H1 (cell line): ENCODE results near the gene SCD. TPM values are rescaled to one million over a fixed set of nuclear protein-coding genes. Genes with fewer than 3 reads are reported as not detected.

Source experiments
- CTCF ChIA-PET: fragments of 300-600 bp; sonication (Branson Sonifier 250); formaldehyde crosslinking; loops from one replicate; lab custom pipeline; 2021; ENCODE audit not compliant: partially characterized antibody; lab: Charles Lee
- POLR2A ChIA-PET: fragments of 300-600 bp; sonication (Branson Sonifier 250); formaldehyde crosslinking; loops from one replicate; lab custom pipeline; 2021; ENCODE audit warnings: inconsistent platforms; ENCODE audit not compliant: partially characterized antibody; lab: Charles Lee
- DNase-seq, 2 experiments: peaks; one replicate each; pipeline versions ENCODE4 v3.0.0 to v3.0.0-alpha.2; 2010 to 2022; ENCODE audit warnings: low spot score in 2 of 2, low read depth in 1 of 2, mixed read lengths in 1 of 2
- FAIRE-seq: peaks from 2 replicates; lab custom pipeline; 2011; peaks lifted over from hg19 to GRCh38; lab: Jason Lieb, UNC
- H2AFZ ChIP-seq: 2 replicates; pipeline ENCODE4 v1.8.1; 2012; ENCODE audit warnings: low read length, inconsistent platforms
- H2AK5ac ChIP-seq: 2 replicates; pipeline ENCODE4 v1.6.1; 2013; ENCODE audit warnings: low read depth, low read length
- H2BK120ac ChIP-seq: replicated peaks from 2 replicates; pipeline ENCODE3; 2013; ENCODE audit warnings: low read depth, low read length, inconsistent platforms
- H2BK12ac ChIP-seq: 2 replicates; pipeline ENCODE4 v1.6.1; 2013; ENCODE audit warnings: low read depth, low read length
- H2BK15ac ChIP-seq: 2 replicates; pipeline ENCODE4 v1.6.1; 2013; ENCODE audit warnings: low read length
- H2BK20ac ChIP-seq: 2 replicates; pipeline ENCODE4 v1.6.1; 2013; ENCODE audit warnings: low read length
- H2BK5ac ChIP-seq: 2 replicates; pipeline ENCODE4 v1.6.1; 2013; ENCODE audit warnings: low read depth, low read length
- H3K14ac ChIP-seq: 2 replicates; pipeline ENCODE4 v1.6.1; 2013; ENCODE audit warnings: inconsistent platforms; ENCODE audit not compliant: insufficient read length
- H3K18ac ChIP-seq: 2 replicates; pipeline ENCODE4 v1.6.1; 2013; ENCODE audit warnings: low read length; ENCODE audit errors: extremely low read depth
- H3K23ac ChIP-seq: 2 replicates; pipeline ENCODE4 v1.6.1; 2013; ENCODE audit warnings: inconsistent platforms; ENCODE audit not compliant: insufficient read length
- H3K23me2 ChIP-seq: 2 replicates; pipeline ENCODE4 v1.6.1; 2013; ENCODE audit warnings: low read depth, low read length
- H3K27ac ChIP-seq: 2 replicates; pipeline ENCODE4 v1.6.1; 2011; ENCODE audit warnings: low read depth, low read length, inconsistent platforms
- H3K27me3 ChIP-seq, 4 experiments: replicated peaks in 1 of 4; 1 replicate in 1 of 4; 2 replicates in 3 of 4; pipeline versions ENCODE4 v1.6.1 to v1.8.1; 2011 to 2013; ENCODE audit warnings: low read length in 3 of 4, mild to moderate bottlenecking in 3 of 4, inconsistent platforms in 2 of 4, mixed read lengths in 2 of 4, moderate library complexity in 1 of 4; ENCODE audit not compliant: control insufficient read depth in 3 of 4, insufficient read depth in 3 of 4; ENCODE audit errors: extremely low read depth in 1 of 4
- H3K36me3 ChIP-seq, 4 experiments: 2 replicates each; pipeline versions ENCODE4 v1.6.1 to v1.8.1; 2011 to 2013; ENCODE audit warnings: mild to moderate bottlenecking in 4 of 4, low read length in 3 of 4, moderate library complexity in 2 of 4, control low read depth in 1 of 4, inconsistent platforms in 1 of 4; ENCODE audit not compliant: insufficient read depth in 4 of 4, control insufficient read depth in 2 of 4
- H3K4ac ChIP-seq: replicated peaks from 2 replicates; pipeline ENCODE3; 2013; ENCODE audit warnings: low read length, low read depth, mixed read lengths, inconsistent platforms; ENCODE audit not compliant: insufficient read length
- H3K4me1 ChIP-seq, 4 experiments: replicated peaks in 1 of 4; 1 replicate in 1 of 4; 2 replicates in 3 of 4; pipeline versions ENCODE4 v1.6.1 to v1.8.1; 2011 to 2013; ENCODE audit warnings: low read length in 3 of 4, inconsistent platforms in 2 of 4, mixed read lengths in 1 of 4; ENCODE audit not compliant: insufficient read depth in 4 of 4, control insufficient read depth in 3 of 4
- H3K4me2 ChIP-seq, 2 experiments: 2 replicates each; pipeline versions ENCODE4 v1.6.1 to v1.8.1; 2011 to 2013; ENCODE audit warnings: low read depth in 2 of 2, low read length in 2 of 2, control low read depth in 1 of 2, inconsistent platforms in 1 of 2, mild to moderate bottlenecking in 1 of 2; ENCODE audit not compliant: insufficient read depth in 1 of 2
- H3K4me3 ChIP-seq, 4 experiments: fragments of 200-600, 300-600 bp in 1 of 4; sonication (generic), shearing (Covaris generic), sonication (Bioruptor Twin) in 1 of 4; 2 replicates each; pipeline versions ENCODE4 v1.5.1 to v1.8.1; 2011 to 2016; ENCODE audit warnings: low read length in 4 of 4, low read depth in 3 of 4, control low read depth in 2 of 4, inconsistent platforms in 2 of 4, mild to moderate bottlenecking in 2 of 4, mixed read lengths in 1 of 4, moderate library complexity in 1 of 4; ENCODE audit not compliant: insufficient read depth in 2 of 4; ENCODE audit errors: extremely low read depth in 1 of 4
- H3K56ac ChIP-seq: replicated peaks from 2 replicates; pipeline ENCODE3; 2013; ENCODE audit warnings: low read depth, mild to moderate bottlenecking, mixed read lengths, low read length, inconsistent platforms; ENCODE audit not compliant: insufficient read length
- H3K79me1 ChIP-seq: 2 replicates; pipeline ENCODE4 v1.6.1; 2013; ENCODE audit warnings: low read depth, low read length, control low read depth
- H3K79me2 ChIP-seq, 2 experiments: 2 replicates each; pipeline versions ENCODE4 v1.6.1 to v1.8.1; 2012 to 2013; ENCODE audit warnings: low read length in 2 of 2, mild to moderate bottlenecking in 2 of 2, inconsistent platforms in 1 of 2; ENCODE audit not compliant: insufficient read depth in 2 of 2, control insufficient read depth in 1 of 2
- H3K9ac ChIP-seq, 4 experiments: replicated peaks in 1 of 4; 1 replicate in 1 of 4; 2 replicates in 3 of 4; pipeline versions ENCODE4 v1.6.1 to v1.8.1; 2011 to 2013; ENCODE audit warnings: low read depth in 3 of 4, low read length in 3 of 4, control low read depth in 2 of 4, mild to moderate bottlenecking in 2 of 4, moderate library complexity in 2 of 4, inconsistent platforms in 1 of 4; ENCODE audit errors: extremely low read depth in 1 of 4
- H3K9me3 ChIP-seq, 2 experiments: 2 replicates each; pipeline versions ENCODE4 v1.6.1 to v1.8.1; 2012 to 2013; ENCODE audit warnings: mild to moderate bottlenecking in 2 of 2, moderate library complexity in 2 of 2, control low read depth in 1 of 2, inconsistent platforms in 1 of 2, low read depth in 1 of 2, low read length in 1 of 2, mixed read lengths in 1 of 2; ENCODE audit not compliant: insufficient read depth in 2 of 2
- H4K20me1 ChIP-seq, 2 experiments: replicated peaks in 1 of 2; 2 replicates each; pipeline versions ENCODE3 to v1.8.1; 2011 to 2013; ENCODE audit warnings: inconsistent platforms in 2 of 2, low read length in 2 of 2, mild to moderate bottlenecking in 1 of 2; ENCODE audit not compliant: insufficient read depth in 2 of 2, control insufficient read depth in 1 of 2
- H4K5ac ChIP-seq: 2 replicates; pipeline ENCODE4 v1.6.1; 2013; ENCODE audit warnings: low read length, low read depth, mixed read lengths, inconsistent platforms; ENCODE audit not compliant: insufficient read length
- H4K8ac ChIP-seq: 2 replicates; pipeline ENCODE4 v1.8.0; 2013; ENCODE audit warnings: mild to moderate bottlenecking, moderate library complexity, low read length, inconsistent platforms; ENCODE audit not compliant: insufficient read depth; ENCODE audit errors: extremely low read depth
- H4K91ac ChIP-seq: replicated peaks from 2 replicates; pipeline ENCODE3; 2013; ENCODE audit warnings: low read length, mixed read lengths, inconsistent platforms; ENCODE audit not compliant: insufficient read length
- ATF2 ChIP-seq: IDR thresholded peaks from 2 replicates; pipeline ENCODE4 v1.6.1; 2012; ENCODE audit warnings: low read length, inconsistent platforms
- SIN3A ChIP-seq, 2 experiments: IDR thresholded peaks in 1 of 2; conservative IDR thresholded peaks in 1 of 2; 2 replicates each; pipeline ENCODE4 v1.6.1; 2011 to 2012; ENCODE audit warnings: low read length in 2 of 2, improper control_type of control experiment in 1 of 2, low read depth in 1 of 2, mild to moderate bottlenecking in 1 of 2
- WGBS, 2 experiments: shearing (Covaris generic) in 1 of 2; methylation state at CpG; one replicate each; pipeline versions ENCODE4 v1.1.6 to v1.1.7; 2013 to 2015; ENCODE audit warnings: low lambda C conversion rate in 2 of 2, mixed read lengths in 2 of 2, inconsistent platforms in 1 of 2, low coverage in 1 of 2, missing lambda C conversion rate in 1 of 2; ENCODE audit not compliant: insufficient replicate concordance in 2 of 2, insufficient coverage in 1 of 2, insufficient read length in 1 of 2; ENCODE audit errors: extremely low coverage in 1 of 2, missing lambda C conversion rate in 1 of 2; 5-methylcytosine and 5-hydroxymethylcytosine counted together
- polyA plus RNA-seq, 7 experiments: library from polyadenylated mRNA; depleted of rRNA in 3 of 7; stranded (reverse) in 5 of 7; unstranded in 2 of 7; fragments of >200 nt in 5 of 7; fragments of 200-250 nt in 2 of 7; gene quantifications; 1 replicate in 5 of 7; 2 replicates in 1 of 7; 4 replicates in 1 of 7; pipeline versions ENCODE4 v1.2.1 to v1.2.3, GENCODE V29; 2011 to 2013; ENCODE audit warnings: missing spikeins in 2 of 7, mixed read lengths in 2 of 7
- total RNA-seq: library from RNA; stranded (reverse); fragmentation: NEBNext Ultra II Directional; extraction: Animal tissue kit (Norgen Biotek cat#: 25700); gene quantifications from 2 replicates; pipeline ENCODE4 v1.2.1, GENCODE V29; 2021
- TF ChIP-seq, protein P1 (sequence below), 3 experiments: IDR thresholded peaks; 1 replicate in 2 of 3; 2 replicates in 1 of 3; pipeline versions ENCODE4 v1.5.1 to v1.6.1; 2011; ENCODE audit warnings: low read length in 3 of 3, mild to moderate bottlenecking in 3 of 3, inconsistent platforms in 2 of 3, low read depth in 1 of 3, moderate library complexity in 1 of 3; ENCODE audit not compliant: insufficient read depth in 1 of 3; ENCODE audit errors: control extremely low read depth in 1 of 3

The SCD gene
- total and polyA plus RNA-seq, 2 of the 8 experiments (the other 6 are each of a cell fraction or from before 2014, with no cell fraction given): 397 to 621 TPM

GRCh38 chr10:100413173-100413572 lies 66.1 kb downstream of the SCD start:
- DNase-seq: no peak
- Histone ChIP-seq H3K23ac (no peak overlapping the region), H2BK12ac (no peak overlapping the region), H3K14ac (no peak overlapping the region), H3K27ac (no peak overlapping the region), H4K8ac (no peak overlapping the region), H2BK15ac (no peak overlapping the region), H2BK5ac (no peak overlapping the region), H3K56ac (no peak overlapping the region), H3K36me3 (no peaks in the 10 kb centered on the region), H4K5ac (no peak overlapping the region), H4K20me1 (no peaks in the 10 kb centered on the region), H3K18ac (no peak overlapping the region), H3K4me2 (no peak overlapping the region), H4K91ac (no peak overlapping the region), H3K4me3 (no peak overlapping the region), H2BK120ac (no peak overlapping the region), H2AFZ (no peak overlapping the region), H2BK20ac (no peak overlapping the region), H3K4me1 (no peaks in the 10 kb centered on the region), H2AK5ac (no peak overlapping the region), H3K27me3 (no peaks in the 10 kb centered on the region; a peak in 1 of 7 replicates), H3K4ac (no peak overlapping the region), H3K23me2 (no peaks in the 10 kb centered on the region), H3K9ac (no peak overlapping the region), H3K9me3 (no peaks in the 10 kb centered on the region), H3K79me2 (no peaks in the 10 kb centered on the region), H3K79me1 (no peaks in the 10 kb centered on the region)
- CTCF ChIA-PET: interaction anchor here (0.8 to 1.4 kb wide), 4 partner anchors 67 to 105 kb away, joined by 3 to 7 read pairs (median 3); partner anchors contain the start of gene PKD2L1
- TF ChIP-seq, protein P1, sequence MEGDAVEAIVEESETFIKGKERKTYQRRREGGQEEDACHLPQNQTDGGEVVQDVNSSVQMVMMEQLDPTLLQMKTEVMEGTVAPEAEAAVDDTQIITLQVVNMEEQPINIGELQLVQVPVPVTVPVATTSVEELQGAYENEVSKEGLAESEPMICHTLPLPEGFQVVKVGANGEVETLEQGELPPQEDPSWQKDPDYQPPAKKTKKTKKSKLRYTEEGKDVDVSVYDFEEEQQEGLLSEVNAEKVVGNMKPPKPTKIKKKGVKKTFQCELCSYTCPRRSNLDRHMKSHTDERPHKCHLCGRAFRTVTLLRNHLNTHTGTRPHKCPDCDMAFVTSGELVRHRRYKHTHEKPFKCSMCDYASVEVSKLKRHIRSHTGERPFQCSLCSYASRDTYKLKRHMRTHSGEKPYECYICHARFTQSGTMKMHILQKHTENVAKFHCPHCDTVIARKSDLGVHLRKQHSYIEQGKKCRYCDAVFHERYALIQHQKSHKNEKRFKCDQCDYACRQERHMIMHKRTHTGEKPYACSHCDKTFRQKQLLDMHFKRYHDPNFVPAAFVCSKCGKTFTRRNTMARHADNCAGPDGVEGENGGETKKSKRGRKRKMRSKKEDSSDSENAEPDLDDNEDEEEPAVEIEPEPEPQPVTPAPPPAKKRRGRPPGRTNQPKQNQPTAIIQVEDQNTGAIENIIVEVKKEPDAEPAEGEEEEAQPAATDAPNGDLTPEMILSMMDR (IDR thresholded peaks at IDR 0.05; ENCODE audit: control extremely low read depth in 1 of 3, insufficient read depth in 1 of 3, low read depth in 1 of 3, low read length in 3 of 3): no peak
- TF ChIP-seq SIN3A (conservative IDR thresholded peaks at IDR 0.05 in 1 of 2, IDR thresholded peaks at IDR 0.05 in 1 of 2; ENCODE audit: low read depth in 1 of 2, low read length in 2 of 2) (no peak), ATF2 (no peak)
- FAIRE-seq: no peak
- POLR2A ChIA-PET: no interaction called here
- WGBS, 2 experiments: 86% methylated on average over 3 of the region's 3 CpGs; no CpG with 5 or more reads in 1 of the 2 experiments
